ENCODE measurements around the gene RAB40C. TPM values are rescaled to one million over a fixed set of nuclear protein-coding genes. Genes with fewer than 3 reads are reported as not detected.

RAB40C gene
- total and polyA plus RNA-seq, 8 donors = 17.6 to 101 (median 25.6) TPM

GRCh38 chr16:560204-560700 lies 29.6 kb upstream of the RAB40C start, which contains the start of gene PRR35:
Gene PRR35 (plus strand): TSS chr16:560394. CDS start chr16:563295, 2,901 bp downstream.
- intact Hi-C loops (cut with DNase I; ENCODE audit: low total_unique reads) = no loop called here
- TF ChIP-seq, protein P1, sequence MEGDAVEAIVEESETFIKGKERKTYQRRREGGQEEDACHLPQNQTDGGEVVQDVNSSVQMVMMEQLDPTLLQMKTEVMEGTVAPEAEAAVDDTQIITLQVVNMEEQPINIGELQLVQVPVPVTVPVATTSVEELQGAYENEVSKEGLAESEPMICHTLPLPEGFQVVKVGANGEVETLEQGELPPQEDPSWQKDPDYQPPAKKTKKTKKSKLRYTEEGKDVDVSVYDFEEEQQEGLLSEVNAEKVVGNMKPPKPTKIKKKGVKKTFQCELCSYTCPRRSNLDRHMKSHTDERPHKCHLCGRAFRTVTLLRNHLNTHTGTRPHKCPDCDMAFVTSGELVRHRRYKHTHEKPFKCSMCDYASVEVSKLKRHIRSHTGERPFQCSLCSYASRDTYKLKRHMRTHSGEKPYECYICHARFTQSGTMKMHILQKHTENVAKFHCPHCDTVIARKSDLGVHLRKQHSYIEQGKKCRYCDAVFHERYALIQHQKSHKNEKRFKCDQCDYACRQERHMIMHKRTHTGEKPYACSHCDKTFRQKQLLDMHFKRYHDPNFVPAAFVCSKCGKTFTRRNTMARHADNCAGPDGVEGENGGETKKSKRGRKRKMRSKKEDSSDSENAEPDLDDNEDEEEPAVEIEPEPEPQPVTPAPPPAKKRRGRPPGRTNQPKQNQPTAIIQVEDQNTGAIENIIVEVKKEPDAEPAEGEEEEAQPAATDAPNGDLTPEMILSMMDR (IDR thresholded peaks at IDR 0.05) = no peak
- TF ChIP-seq POLR2A (IDR thresholded peaks at IDR 0.05) (no peak), EP300 (IDR thresholded peaks at IDR 0.05) (no peak), POLR2AphosphoS5 (IDR thresholded peaks at IDR 0.05) (no peak)
- peak within 1 kb of the TSS in 3 of 4 donors; percentile 3 to 20 (median 16) for H3K4me3 ChIP-seq
- peaks cover 13 to 26% (median 18%) of the 10 kb centered on the region in 4 donors for H3K4me1 ChIP-seq
- 2 to 4% (median 3%) methylated on average over 25 to 82 of the region's 84 CpGs; no CpG with 5 or more reads in 1 of the 5 donors for WGBS, 5 donors
- no peaks in the 10 kb centered on the region for H3K36me3 ChIP-seq
- peaks cover 19 to 77% (median 39%) of the 10 kb centered on the region in 3 donors for H3K27me3 ChIP-seq
- no peaks in the 10 kb centered on the region for H3K9me3 ChIP-seq
- DNase-seq = no peak
- no peak within 1 kb of the TSS for H3K27ac ChIP-seq

GRCh38 chr16:560701-561412 lies 29.0 kb upstream of the RAB40C start:
- Histone ChIP-seq H3K27me3 (peaks cover 19 to 77% (median 39%) of the 10 kb centered on the region in 3 donors), H3K36me3 (no peaks in the 10 kb centered on the region), H3K4me3 (peak overlapping the region in 2 of 4 donors; percentile 16 to 20), H3K9me3 (no peaks in the 10 kb centered on the region), H3K27ac (no peak overlapping the region), H3K4me1 (peaks cover 19 to 32% (median 23%) of the 10 kb centered on the region in 4 donors)
- intact Hi-C loops (cut with DNase I; ENCODE audit: low total_unique reads) = no loop called here
- TF ChIP-seq EP300 (IDR thresholded peaks at IDR 0.05) = no peak
- no peak for DNase-seq
- WGBS, 5 donors = 15 to 52% (median 29%) methylated on average over 11 to 53 of the region's 54 CpGs

GRCh38 chr16:561413-561794 lies 28.5 kb upstream of the RAB40C start:
- peaks cover 24 to 37% (median 29%) of the 10 kb centered on the region in 4 donors for H3K4me1 ChIP-seq
- H3K27ac ChIP-seq = no peak overlapping the region
- 63 to 79% (median 68%) methylated on average over 5 to 15 of the region's 15 CpGs for WGBS, 5 donors
- H3K27me3 ChIP-seq = peaks cover 19 to 77% (median 39%) of the 10 kb centered on the region in 3 donors
- H3K36me3 ChIP-seq = no peaks in the 10 kb centered on the region
- no peak for DNase-seq
- no peaks in the 10 kb centered on the region for H3K9me3 ChIP-seq
- TF ChIP-seq POLR2A (IDR thresholded peaks at IDR 0.05) = no peak
- TF ChIP-seq EP300 (IDR thresholded peaks at IDR 0.05) = no peak
- TF ChIP-seq, protein P1 (IDR thresholded peaks at IDR 0.05) = no peak
- no peak for TF ChIP-seq POLR2AphosphoS5 (IDR thresholded peaks at IDR 0.05)
- intact Hi-C loops (cut with DNase I; ENCODE audit: low total_unique reads) = no loop called here
- H3K4me3 ChIP-seq = no peak overlapping the region

DNA sequence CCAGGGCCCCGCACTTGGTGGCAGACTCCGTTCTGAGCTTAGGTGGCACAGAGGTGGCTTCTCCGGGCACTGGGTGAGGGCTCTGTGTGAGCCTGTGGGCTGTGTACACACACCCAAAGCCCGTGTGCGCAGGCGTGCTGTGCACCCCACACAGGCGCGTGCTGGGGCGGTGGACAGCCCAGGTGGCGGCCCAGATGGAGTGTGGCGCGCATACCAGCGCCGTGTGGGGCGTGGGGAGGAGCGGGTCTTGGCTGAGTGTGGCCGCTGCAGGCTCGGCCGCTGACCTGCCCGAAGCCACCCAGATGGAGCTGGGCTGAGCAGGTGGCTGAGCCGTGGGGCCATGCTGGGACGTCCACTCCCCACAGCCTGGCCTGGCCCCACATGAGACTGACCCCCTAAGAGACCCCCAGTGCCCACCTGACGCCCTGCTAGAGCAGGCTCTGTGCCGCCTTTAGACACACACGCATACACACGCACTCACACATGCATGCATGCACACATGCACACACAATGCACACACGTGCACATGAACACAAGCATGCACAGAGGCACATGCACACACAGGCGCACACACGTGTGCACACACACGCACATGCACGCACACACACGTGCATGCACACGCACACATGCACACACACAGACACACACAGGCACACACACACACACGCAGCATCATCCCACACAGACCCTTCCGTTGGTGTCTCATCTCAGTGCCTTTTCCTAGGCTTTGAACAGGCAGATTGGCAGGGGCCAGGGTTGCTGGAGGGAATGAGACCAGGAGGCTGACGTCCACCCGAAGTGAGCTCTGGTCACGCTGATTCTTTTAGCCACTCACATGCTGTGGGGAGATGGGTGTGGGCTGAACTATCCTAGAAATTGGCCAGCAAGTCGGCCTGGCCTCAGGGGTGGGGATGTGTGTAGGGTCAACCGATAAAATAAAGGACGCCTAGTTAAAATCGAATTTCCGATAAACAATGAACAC lies 27.6 kb upstream of the RAB40C start:
- Histone ChIP-seq H3K27me3 (peaks cover 19 to 74% (median 39%) of the 10 kb centered on the region in 3 donors), H3K9me3 (no peaks in the 10 kb centered on the region), H3K36me3 (no peaks in the 10 kb centered on the region), H3K27ac (no peak overlapping the region), H3K4me1 (peaks cover 33 to 46% (median 37%) of the 10 kb centered on the region in 4 donors), H3K4me3 (no peak overlapping the region)
- DNase-seq = no peak
- TF ChIP-seq EP300 (IDR thresholded peaks at IDR 0.05) (no peak), POLR2AphosphoS5 (IDR thresholded peaks at IDR 0.05) (no peak), POLR2A (IDR thresholded peaks at IDR 0.05) (no peak)
- intact Hi-C loops (cut with DNase I; ENCODE audit: low total_unique reads) = no loop called here
- WGBS, 5 donors = 80 to 85% (median 83%) methylated on average over 34 to 43 of the region's 43 CpGs
